Measurements from ENCODE around the gene RARS2.

DNA sequence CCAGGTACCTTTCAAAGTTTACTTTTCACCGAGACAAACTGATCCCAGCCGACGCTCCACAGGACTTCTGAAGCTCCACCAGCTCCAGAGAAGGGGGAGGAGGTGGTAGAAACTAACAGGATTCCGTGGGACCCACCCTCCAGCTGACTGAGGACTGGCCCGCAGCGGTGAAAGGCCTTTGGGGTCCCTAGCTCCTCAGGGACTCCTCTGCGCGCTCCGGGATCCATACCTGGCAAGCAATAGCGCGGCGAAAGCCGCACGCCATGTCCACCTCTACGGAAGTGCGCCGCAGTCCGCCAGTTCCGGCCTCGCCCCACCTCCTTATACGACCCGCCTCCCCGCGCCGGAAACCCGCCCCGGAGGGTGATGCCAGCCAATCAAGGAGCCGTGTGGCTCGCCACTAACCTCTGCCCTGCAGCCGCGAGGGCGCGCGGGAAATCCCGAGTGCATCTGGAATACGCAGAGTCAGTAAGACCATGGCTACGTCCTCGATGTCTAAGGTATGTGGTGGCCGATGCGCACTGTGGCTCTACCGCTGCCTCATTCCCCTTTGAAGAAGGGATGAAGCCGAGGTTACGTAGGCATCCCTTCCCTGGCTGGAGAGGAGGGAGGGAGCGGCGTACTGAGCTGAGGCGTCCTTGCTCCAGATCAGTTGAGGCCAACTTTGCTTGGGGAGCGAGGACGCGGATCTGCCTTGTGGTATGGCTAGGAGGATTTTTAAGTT lies at the start of gene RARS2, which contains the start of gene ORC3:
- TF ChIP-seq ZNF335 (tag by site-specific recombination; conservative IDR thresholded peaks at IDR 0.05): peak; percentile 69
- no peak for TF ChIP-seq ZNF510 (tag by site-specific recombination; IDR thresholded peaks at IDR 0.05; ENCODE audit: insufficient replicate concordance)
- no peak for TF ChIP-seq ZNF23 (tag by site-specific recombination; IDR thresholded peaks at IDR 0.05; ENCODE audit: borderline replicate concordance)
- TF ChIP-seq MYNN (tag by site-specific recombination; IDR thresholded peaks at IDR 0.05; ENCODE audit: borderline replicate concordance): no peak
- no peak for TF ChIP-seq ZNF423 (tag by site-specific recombination; IDR thresholded peaks at IDR 0.05)
- TF ChIP-seq, protein P1, sequence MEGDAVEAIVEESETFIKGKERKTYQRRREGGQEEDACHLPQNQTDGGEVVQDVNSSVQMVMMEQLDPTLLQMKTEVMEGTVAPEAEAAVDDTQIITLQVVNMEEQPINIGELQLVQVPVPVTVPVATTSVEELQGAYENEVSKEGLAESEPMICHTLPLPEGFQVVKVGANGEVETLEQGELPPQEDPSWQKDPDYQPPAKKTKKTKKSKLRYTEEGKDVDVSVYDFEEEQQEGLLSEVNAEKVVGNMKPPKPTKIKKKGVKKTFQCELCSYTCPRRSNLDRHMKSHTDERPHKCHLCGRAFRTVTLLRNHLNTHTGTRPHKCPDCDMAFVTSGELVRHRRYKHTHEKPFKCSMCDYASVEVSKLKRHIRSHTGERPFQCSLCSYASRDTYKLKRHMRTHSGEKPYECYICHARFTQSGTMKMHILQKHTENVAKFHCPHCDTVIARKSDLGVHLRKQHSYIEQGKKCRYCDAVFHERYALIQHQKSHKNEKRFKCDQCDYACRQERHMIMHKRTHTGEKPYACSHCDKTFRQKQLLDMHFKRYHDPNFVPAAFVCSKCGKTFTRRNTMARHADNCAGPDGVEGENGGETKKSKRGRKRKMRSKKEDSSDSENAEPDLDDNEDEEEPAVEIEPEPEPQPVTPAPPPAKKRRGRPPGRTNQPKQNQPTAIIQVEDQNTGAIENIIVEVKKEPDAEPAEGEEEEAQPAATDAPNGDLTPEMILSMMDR (tag by site-specific recombination; IDR thresholded peaks at IDR 0.05): no peak
- no peak for TF ChIP-seq ZNF785 (tag by site-specific recombination; IDR thresholded peaks at IDR 0.05)
- no peak for TF ChIP-seq ZNF664 (tag by site-specific recombination; IDR thresholded peaks at IDR 0.05)
- TF ChIP-seq BCL11A (tag by site-specific recombination; IDR thresholded peaks at IDR 0.05; ENCODE audit: low read depth): no peak
- no peak for TF ChIP-seq TCF7L2 (IDR thresholded peaks at IDR 0.05; ENCODE audit: borderline replicate concordance, low read depth, low read length)
- no peak for TF ChIP-seq ZNF274 (IDR thresholded peaks at IDR 0.05; ENCODE audit: low read length)
- TF ChIP-seq ZNF274 (tag by site-specific recombination; IDR thresholded peaks at IDR 0.05; ENCODE audit: borderline replicate concordance): no peak
